Measurements from ENCODE around the gene SOX2.

The SOX2 gene

DNA sequence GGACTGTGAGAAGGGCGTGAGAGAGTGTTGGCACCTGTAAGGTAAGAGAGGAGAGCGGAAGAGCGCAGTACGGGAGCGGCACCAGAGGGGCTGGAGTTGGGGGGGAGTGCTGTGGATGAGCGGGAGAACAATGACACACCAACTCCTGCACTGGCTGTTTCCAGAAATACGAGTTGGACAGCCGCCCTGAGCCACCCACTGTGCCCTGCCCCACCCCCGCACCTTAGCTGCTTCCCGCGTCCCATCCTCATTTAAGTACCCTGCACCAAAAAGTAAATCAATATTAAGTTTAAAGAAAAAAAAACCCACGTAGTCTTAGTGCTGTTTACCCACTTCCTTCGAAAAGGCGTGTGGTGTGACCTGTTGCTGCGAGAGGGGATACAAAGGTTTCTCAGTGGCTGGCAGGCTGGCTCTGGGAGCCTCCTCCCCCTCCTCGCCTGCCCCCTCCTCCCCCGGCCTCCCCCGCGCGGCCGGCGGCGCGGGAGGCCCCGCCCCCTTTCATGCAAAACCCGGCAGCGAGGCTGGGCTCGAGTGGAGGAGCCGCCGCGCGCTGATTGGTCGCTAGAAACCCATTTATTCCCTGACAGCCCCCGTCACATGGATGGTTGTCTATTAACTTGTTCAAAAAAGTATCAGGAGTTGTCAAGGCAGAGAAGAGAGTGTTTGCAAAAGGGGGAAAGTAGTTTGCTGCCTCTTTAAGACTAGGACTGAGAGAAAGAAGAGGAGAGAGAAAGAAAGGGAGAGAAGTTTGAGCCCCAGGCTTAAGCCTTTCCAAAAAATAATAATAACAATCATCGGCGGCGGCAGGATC is at the start of gene SOX2:
Gene SOX2 (plus strand): TSS at position 601 of the 811 bp plus-strand sequence. CDS start 436 bp downstream, outside the sequence.
- H3K9ac ChIP-seq (ENCODE audit: low read depth, low read length), result peak within 1 kb of the TSS; percentile 85
- H3K9me3 ChIP-seq (ENCODE audit: control insufficient read depth, insufficient read depth, low read length), result no peaks in the 10 kb centered on the region
- H3K36me3 ChIP-seq (ENCODE audit: insufficient read depth, low read length), result peaks cover 3% of the 10 kb centered on the region; the same call in 1 of the 2 replicates
- H3K4me1 ChIP-seq (ENCODE audit: insufficient read depth, low read length), result peaks cover 26% of the 10 kb centered on the region

DNA sequence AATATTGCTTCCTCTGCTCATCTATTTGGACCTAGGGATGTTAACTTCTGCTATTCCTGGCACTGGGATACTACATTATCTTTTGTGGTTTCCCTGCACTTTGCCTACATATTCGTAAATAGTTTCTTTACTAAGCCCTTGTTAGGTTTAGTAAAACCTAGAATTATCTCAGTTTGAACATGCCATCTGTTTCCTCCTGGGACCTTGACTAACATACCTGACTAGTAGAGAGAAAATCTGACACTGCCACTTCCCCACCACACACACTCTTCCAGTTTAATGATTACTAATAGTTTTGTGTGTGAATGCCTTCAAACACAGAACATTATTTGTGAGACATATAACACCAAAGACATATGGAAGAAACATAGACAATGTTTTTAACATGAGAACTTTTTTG is 28.2 kb upstream of the SOX2 start:
- H3K9ac ChIP-seq (ENCODE audit: low read depth, low read length), result no peak overlapping the region
- peaks cover 22% of the 10 kb centered on the region; the same call in 1 of the 2 replicates for H3K4me1 ChIP-seq (ENCODE audit: insufficient read depth, low read length)
- H3K9me3 ChIP-seq (ENCODE audit: control insufficient read depth, insufficient read depth, low read length), result no peaks in the 10 kb centered on the region

DNA sequence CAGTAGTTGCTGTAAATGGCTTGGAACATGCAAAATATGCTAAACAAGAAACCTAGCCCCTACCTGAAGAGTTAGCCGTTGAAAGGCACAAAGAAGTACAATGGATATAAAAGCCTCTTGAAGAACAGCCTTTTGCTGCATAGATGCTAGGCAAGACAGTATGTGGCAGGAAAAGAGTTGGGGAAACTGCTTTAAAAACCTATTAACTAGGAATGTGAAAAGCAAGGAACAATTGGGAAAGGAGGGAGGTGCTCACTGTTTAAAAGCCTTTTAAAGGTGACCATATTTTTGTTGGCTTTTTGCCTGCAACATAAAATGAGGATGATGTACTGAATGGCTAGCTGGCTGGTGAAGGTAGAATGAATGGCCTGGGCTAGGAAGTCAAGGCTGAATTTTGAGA is 24.5 kb upstream of the SOX2 start:
- Histone ChIP-seq H3K9ac (ENCODE audit: low read depth, low read length) (no peak overlapping the region), H3K36me3 (ENCODE audit: insufficient read depth, low read length) (no peaks in the 10 kb centered on the region), H3K9me3 (ENCODE audit: control insufficient read depth, insufficient read depth, low read length) (no peaks in the 10 kb centered on the region), H3K4me1 (ENCODE audit: insufficient read depth, low read length) (peaks cover 22% of the 10 kb centered on the region; the same call in 1 of the 2 replicates)

More for the DNA sequence above, 28.2 kb upstream of the SOX2 start:
- no peaks in the 10 kb centered on the region for H3K36me3 ChIP-seq (ENCODE audit: insufficient read depth, low read length)

DNA sequence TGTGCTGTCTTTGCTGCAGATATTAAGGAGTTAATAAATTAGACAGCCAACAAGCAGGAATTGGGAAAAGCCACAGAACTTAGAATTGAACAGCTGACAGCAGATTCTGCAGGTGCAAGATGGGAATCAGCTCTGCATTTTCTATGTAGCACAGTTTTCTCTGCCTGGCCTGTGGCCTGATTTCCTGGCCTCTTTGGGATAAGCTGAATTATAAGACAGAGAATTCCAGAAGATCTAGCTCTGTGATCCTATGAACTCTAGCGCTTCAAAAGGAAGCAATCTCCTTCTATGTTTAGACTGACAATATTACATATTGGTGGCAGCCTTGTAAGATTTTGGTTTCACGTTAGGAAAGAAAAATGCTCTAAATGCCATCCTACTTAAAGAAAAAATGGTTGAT is 24.0 kb upstream of the SOX2 start:
- Histone ChIP-seq H3K4me1 (ENCODE audit: insufficient read depth, low read length) (peaks cover 22% of the 10 kb centered on the region; the same call in 1 of the 2 replicates), H3K9me3 (ENCODE audit: control insufficient read depth, insufficient read depth, low read length) (no peaks in the 10 kb centered on the region), H3K36me3 (ENCODE audit: insufficient read depth, low read length) (no peaks in the 10 kb centered on the region), H3K9ac (ENCODE audit: low read depth, low read length) (no peak overlapping the region)

DNA sequence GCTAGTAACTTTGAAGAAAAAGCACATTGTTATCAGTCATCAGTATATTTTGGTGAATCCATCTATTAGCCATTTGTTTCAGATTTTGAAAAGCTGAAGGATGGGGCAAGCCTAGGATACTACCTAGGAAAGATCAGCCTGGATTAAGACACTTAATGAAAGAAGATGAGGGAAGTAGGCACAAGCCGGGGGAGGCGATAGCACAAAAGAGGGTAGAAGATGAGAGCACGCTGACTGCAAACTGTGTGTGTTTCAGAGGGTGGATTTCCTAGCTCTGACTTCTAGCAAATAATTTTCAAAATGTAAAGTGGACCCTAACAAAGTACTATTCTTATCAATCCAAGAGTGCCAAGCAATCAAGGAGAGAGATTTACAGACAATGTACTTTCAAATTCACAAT is 22.2 kb upstream of the SOX2 start:
- Histone ChIP-seq H3K36me3 (ENCODE audit: insufficient read depth, low read length) (no peaks in the 10 kb centered on the region), H3K9me3 (ENCODE audit: control insufficient read depth, insufficient read depth, low read length) (no peaks in the 10 kb centered on the region), H3K9ac (ENCODE audit: low read depth, low read length) (no peak overlapping the region), H3K4me1 (ENCODE audit: insufficient read depth, low read length) (peaks cover 13% of the 10 kb centered on the region; the same call in 1 of the 2 replicates)

DNA sequence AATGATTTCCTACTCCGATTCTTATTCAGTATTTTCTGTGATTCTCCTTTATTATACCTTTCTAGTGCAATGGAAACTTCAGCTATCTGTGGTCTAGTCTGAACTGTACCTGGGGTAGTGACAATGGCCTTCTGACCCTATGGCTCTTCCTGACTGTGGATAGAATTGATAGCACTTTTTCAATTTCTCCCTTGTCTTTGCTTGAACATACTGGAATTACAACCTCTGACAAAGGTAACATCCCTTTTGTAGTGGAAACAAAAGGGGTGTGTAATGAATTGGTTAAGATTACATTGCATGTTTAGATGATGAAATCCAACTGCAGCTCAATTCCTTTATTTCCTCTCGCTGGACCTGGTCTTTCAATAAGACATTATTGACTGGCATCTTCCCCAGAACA is 21.0 kb upstream of the SOX2 start:
- Histone ChIP-seq H3K9ac (ENCODE audit: low read depth, low read length) (no peak overlapping the region), H3K36me3 (ENCODE audit: insufficient read depth, low read length) (no peaks in the 10 kb centered on the region), H3K9me3 (ENCODE audit: control insufficient read depth, insufficient read depth, low read length) (no peaks in the 10 kb centered on the region), H3K4me1 (ENCODE audit: insufficient read depth, low read length) (peaks cover 13% of the 10 kb centered on the region; the same call in 1 of the 2 replicates)

DNA sequence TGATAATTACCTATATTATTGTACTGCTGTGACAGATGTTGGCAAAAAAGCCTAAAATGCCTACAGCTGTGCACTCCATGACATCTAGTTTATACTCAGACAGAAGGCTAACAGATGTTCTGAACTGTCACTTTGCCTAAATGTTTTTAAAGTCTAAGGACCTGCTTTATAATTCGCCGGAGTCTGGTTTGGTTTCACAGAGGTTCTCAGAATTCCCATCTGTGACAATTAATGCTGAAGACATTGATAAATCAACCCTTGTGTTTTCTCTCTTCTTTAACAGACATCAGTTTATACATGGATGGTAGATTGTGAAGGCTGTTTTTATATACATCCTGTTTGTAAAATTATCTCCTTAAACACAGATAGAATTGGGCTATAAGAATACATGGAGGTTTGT is 19.8 kb upstream of the SOX2 start:
- H3K4me1 ChIP-seq (ENCODE audit: insufficient read depth, low read length), result peaks cover 8% of the 10 kb centered on the region

DNA sequence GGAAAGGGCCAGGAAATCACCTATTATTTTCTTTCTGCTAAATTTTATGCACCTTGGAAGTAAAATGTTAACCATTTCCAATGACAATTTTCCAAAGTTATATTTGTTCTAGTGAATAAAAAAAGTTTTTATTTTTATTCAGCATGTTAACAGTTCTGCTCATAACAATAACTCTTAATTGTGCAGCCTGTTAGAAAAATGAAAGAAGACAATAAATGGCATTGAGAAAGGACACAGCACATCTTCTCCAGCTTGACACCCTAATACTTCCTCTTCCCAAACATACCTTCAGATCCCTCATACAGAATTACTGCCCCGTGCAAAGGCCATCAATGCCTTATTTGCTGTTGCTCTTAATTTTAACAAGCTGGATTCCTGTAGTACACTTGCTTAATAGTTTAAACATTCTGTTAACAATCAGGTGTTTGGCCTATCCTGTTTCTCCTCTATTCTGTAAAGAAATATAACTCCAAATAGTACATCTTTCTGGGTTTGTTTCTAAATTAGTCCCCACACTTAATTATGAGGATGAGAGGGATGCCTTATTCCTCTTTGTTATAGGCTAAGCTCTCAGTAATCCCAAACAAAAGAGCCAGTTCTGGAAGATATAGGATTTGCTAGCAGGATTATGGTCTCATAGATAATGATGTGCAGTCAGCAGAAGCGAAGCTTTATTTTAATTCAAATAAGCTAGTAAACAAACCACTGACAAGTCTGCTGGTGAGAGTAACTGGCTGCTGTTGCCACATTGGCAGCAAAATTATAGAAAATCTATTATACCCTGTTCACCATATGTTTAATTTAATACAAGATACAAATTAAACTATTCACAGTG is 19.2 kb upstream of the SOX2 start:
- Histone ChIP-seq H3K36me3 (ENCODE audit: insufficient read depth, low read length) (no peaks in the 10 kb centered on the region), H3K4me1 (ENCODE audit: insufficient read depth, low read length) (peaks cover 5% of the 10 kb centered on the region), H3K9ac (ENCODE audit: low read depth, low read length) (no peak overlapping the region), H3K9me3 (ENCODE audit: control insufficient read depth, insufficient read depth, low read length) (no peaks in the 10 kb centered on the region)

More for the DNA sequence above, 19.8 kb upstream of the SOX2 start:
- no peaks in the 10 kb centered on the region for H3K9me3 ChIP-seq (ENCODE audit: control insufficient read depth, insufficient read depth, low read length)
- no peaks in the 10 kb centered on the region for H3K36me3 ChIP-seq (ENCODE audit: insufficient read depth, low read length)
- no peak overlapping the region for H3K9ac ChIP-seq (ENCODE audit: low read depth, low read length)

DNA sequence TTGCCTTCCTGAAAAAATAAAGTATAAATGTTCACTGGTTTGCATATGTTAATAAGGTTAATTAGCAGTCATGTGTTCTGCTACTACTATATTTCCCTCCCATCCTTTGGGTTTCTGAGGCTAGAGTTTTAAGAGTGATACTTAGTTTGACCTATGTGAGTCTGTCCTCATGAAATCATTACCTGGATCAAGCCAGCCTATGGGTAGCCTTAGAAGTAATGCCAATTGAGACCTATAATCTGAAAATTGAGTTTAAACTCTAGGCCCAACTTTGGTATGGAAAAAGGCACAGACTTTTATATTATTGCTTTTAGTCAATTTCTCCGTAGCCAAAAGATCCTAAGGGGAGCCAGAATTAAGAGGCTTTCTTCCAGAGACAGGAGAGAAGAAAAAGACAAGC is 18.4 kb upstream of the SOX2 start:
- Histone ChIP-seq H3K9ac (ENCODE audit: low read depth, low read length) (no peak overlapping the region), H3K36me3 (ENCODE audit: insufficient read depth, low read length) (no peaks in the 10 kb centered on the region), H3K9me3 (ENCODE audit: control insufficient read depth, insufficient read depth, low read length) (no peaks in the 10 kb centered on the region), H3K4me1 (ENCODE audit: insufficient read depth, low read length) (peaks cover under 1% of the 10 kb centered on the region; the same call in 1 of the 2 replicates)

DNA sequence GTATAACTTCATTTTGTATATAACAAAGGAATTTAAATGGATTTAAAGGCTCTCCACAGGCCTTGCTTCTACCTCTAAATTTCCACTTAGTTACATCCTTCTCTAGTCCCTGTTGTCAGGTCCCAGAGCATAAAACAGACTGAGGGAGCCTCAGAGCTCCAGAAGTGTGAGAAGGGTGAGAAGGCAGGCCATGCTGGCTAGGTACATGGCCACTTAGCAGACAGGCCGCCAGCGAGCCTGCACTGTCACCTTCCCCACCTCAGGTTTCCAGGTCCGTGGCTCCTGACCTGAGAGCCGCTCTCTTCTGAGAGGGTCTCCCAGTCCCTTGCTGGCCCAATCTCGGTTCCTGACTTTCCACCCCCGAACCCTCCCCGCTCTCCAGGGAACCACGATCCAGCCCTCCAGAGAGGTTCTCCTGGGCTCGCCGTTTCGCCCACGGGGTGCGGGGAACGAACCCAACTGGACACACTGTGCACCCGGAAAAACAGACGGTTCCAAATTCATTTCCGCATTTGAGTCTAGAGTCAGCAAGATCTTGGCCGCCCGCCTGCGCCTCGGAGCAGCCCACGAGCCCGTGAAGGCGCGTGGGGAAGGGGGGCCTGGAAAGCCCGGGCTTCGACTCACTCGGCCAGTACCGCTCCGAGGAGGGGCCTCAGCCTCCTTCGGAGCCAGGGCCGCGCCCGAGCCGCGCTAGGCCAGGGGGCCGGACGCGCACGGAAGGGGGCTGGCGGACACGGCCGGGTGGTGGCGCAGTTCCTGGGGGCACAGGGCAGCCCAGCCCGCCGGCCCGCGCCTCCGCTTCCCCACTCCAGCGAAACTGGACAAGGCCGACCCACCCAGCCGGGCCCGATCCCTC is 16.7 kb upstream of the SOX2 start:
- H3K9me3 ChIP-seq (ENCODE audit: control insufficient read depth, insufficient read depth, low read length), result no peaks in the 10 kb centered on the region
- H3K36me3 ChIP-seq (ENCODE audit: insufficient read depth, low read length), result no peaks in the 10 kb centered on the region
- peaks cover 9% of the 10 kb centered on the region for H3K4me1 ChIP-seq (ENCODE audit: insufficient read depth, low read length)
- H3K9ac ChIP-seq (ENCODE audit: low read depth, low read length), result peak overlapping the region; percentile 74

DNA sequence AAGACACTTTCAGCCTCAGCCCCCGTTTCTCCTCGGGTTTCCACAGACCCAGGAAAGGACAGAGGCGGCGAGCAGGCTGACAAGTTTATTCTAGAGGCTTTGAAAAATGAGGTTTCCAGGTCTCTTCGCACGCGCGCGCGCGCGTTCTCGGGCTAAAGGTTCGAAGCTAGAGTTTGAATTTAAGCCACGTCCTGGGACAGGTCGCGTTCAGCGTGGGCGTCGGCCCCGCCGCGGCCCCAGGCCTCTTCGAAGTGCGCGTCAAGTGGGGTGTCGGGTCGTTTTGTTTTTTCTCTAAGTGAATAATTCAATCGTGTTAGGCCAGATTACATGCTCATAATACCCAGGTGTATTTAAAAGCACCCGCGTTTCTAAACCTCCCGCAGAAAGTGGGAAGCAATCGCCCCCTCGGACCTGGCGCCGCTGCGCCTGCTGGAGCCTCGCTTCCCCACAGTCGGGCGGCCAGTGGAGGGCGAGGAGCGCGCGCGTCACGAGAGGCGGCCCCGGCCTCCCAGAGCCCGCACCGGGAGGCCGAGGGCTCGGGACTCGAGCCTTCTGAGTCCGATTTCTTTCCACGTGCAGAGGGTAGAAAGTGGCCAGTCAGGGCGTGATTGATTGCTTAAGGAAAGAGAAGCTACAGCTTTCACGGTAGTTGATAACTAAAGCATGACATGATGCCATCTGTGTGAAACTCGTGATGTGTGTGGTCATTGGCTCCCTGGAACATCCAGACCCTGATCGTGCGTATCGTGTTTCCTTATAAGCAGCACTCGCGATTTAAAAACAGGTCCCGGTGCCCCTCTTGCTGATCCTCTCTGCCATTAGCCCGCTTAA is 15.8 kb upstream of the SOX2 start:
- no peaks in the 10 kb centered on the region for H3K9me3 ChIP-seq (ENCODE audit: control insufficient read depth, insufficient read depth, low read length)
- peak overlapping the region; percentile 74 for H3K9ac ChIP-seq (ENCODE audit: low read depth, low read length)
- H3K4me1 ChIP-seq (ENCODE audit: insufficient read depth, low read length), result peaks cover 9% of the 10 kb centered on the region
- no peaks in the 10 kb centered on the region for H3K36me3 ChIP-seq (ENCODE audit: insufficient read depth, low read length)

DNA sequence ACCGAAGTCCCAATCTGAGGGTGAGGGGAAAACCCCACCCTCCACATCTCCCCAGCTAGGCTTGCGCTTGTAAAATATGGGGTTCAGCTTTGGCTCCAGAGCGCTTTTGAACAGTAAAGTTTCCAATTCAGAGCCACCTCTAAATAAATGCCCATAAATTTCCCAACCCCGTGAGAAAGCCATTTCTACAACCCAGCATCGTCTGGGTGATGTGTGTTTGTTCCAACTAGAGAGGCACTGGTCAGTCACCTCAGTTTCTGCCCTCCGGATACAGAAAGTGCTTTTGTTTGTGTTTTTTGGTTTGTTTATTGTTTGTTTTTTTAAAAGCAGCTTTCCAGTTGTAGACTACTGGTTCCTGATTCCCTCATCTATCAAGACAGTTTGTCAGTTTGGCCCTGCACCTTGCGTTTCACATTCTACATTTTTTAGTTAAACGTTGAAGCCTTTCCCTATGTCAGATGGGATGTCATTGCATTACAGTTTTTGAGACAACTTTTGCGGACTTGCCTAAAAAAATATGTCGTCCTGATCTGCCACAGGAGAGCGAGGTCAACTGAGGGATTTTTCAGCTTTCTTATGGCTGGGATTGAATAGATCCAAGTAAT is 15.0 kb upstream of the SOX2 start:
- H3K9ac ChIP-seq (ENCODE audit: low read depth, low read length), result peak overlapping the region; percentile 74; the same call in 1 of the 2 replicates
- no peaks in the 10 kb centered on the region for H3K9me3 ChIP-seq (ENCODE audit: control insufficient read depth, insufficient read depth, low read length)
- H3K4me1 ChIP-seq (ENCODE audit: insufficient read depth, low read length), result peaks cover 9% of the 10 kb centered on the region
- H3K36me3 ChIP-seq (ENCODE audit: insufficient read depth, low read length), result no peaks in the 10 kb centered on the region
